H1 (cell line): ENCODE measurements around the gene GSG1L. TPM values are rescaled to one million over a fixed set of nuclear protein-coding genes. Genes with fewer than 3 reads are reported as not detected.

Experiments used
- CTCF ChIA-PET: fragments of 300-600 bp; sonication (Branson Sonifier 250); formaldehyde crosslinking; loops from one replicate; lab custom pipeline; 2021; ENCODE audit not compliant: partially characterized antibody; lab: Charles Lee
- POLR2A ChIA-PET: fragments of 300-600 bp; sonication (Branson Sonifier 250); formaldehyde crosslinking; loops from one replicate; lab custom pipeline; 2021; ENCODE audit warnings: inconsistent platforms; ENCODE audit not compliant: partially characterized antibody; lab: Charles Lee
- DNase-seq, 2 experiments: peaks; one replicate each; pipeline versions ENCODE4 v3.0.0 to v3.0.0-alpha.2; 2010 to 2022; ENCODE audit warnings: low spot score in 2 of 2, low read depth in 1 of 2, mixed read lengths in 1 of 2
- FAIRE-seq: peaks from 2 replicates; lab custom pipeline; 2011; peaks lifted over from hg19 to GRCh38; lab: Jason Lieb, UNC
- H2AFZ ChIP-seq: 2 replicates; pipeline ENCODE4 v1.8.1; 2012; ENCODE audit warnings: low read length, inconsistent platforms
- H2AK5ac ChIP-seq: 2 replicates; pipeline ENCODE4 v1.6.1; 2013; ENCODE audit warnings: low read depth, low read length
- H2BK120ac ChIP-seq: replicated peaks from 2 replicates; pipeline ENCODE3; 2013; ENCODE audit warnings: low read depth, low read length, inconsistent platforms
- H2BK12ac ChIP-seq: 2 replicates; pipeline ENCODE4 v1.6.1; 2013; ENCODE audit warnings: low read depth, low read length
- H2BK15ac ChIP-seq: 2 replicates; pipeline ENCODE4 v1.6.1; 2013; ENCODE audit warnings: low read length
- H2BK20ac ChIP-seq: 2 replicates; pipeline ENCODE4 v1.6.1; 2013; ENCODE audit warnings: low read length
- H2BK5ac ChIP-seq: 2 replicates; pipeline ENCODE4 v1.6.1; 2013; ENCODE audit warnings: low read depth, low read length
- H3K14ac ChIP-seq: 2 replicates; pipeline ENCODE4 v1.6.1; 2013; ENCODE audit warnings: inconsistent platforms; ENCODE audit not compliant: insufficient read length
- H3K18ac ChIP-seq: 2 replicates; pipeline ENCODE4 v1.6.1; 2013; ENCODE audit warnings: low read length; ENCODE audit errors: extremely low read depth
- H3K23ac ChIP-seq: 2 replicates; pipeline ENCODE4 v1.6.1; 2013; ENCODE audit warnings: inconsistent platforms; ENCODE audit not compliant: insufficient read length
- H3K23me2 ChIP-seq: 2 replicates; pipeline ENCODE4 v1.6.1; 2013; ENCODE audit warnings: low read depth, low read length
- H3K27ac ChIP-seq: 2 replicates; pipeline ENCODE4 v1.6.1; 2011; ENCODE audit warnings: low read depth, low read length, inconsistent platforms
- H3K27me3 ChIP-seq, 4 experiments: replicated peaks in 1 of 4; 1 replicate in 1 of 4; 2 replicates in 3 of 4; pipeline versions ENCODE4 v1.6.1 to v1.8.1; 2011 to 2013; ENCODE audit warnings: low read length in 3 of 4, mild to moderate bottlenecking in 3 of 4, inconsistent platforms in 2 of 4, mixed read lengths in 2 of 4, moderate library complexity in 1 of 4; ENCODE audit not compliant: control insufficient read depth in 3 of 4, insufficient read depth in 3 of 4; ENCODE audit errors: extremely low read depth in 1 of 4
- H3K36me3 ChIP-seq, 4 experiments: 2 replicates each; pipeline versions ENCODE4 v1.6.1 to v1.8.1; 2011 to 2013; ENCODE audit warnings: mild to moderate bottlenecking in 4 of 4, low read length in 3 of 4, moderate library complexity in 2 of 4, control low read depth in 1 of 4, inconsistent platforms in 1 of 4; ENCODE audit not compliant: insufficient read depth in 4 of 4, control insufficient read depth in 2 of 4
- H3K4ac ChIP-seq: replicated peaks from 2 replicates; pipeline ENCODE3; 2013; ENCODE audit warnings: low read length, low read depth, mixed read lengths, inconsistent platforms; ENCODE audit not compliant: insufficient read length
- H3K4me1 ChIP-seq, 4 experiments: replicated peaks in 1 of 4; 1 replicate in 1 of 4; 2 replicates in 3 of 4; pipeline versions ENCODE4 v1.6.1 to v1.8.1; 2011 to 2013; ENCODE audit warnings: low read length in 3 of 4, inconsistent platforms in 2 of 4, mixed read lengths in 1 of 4; ENCODE audit not compliant: insufficient read depth in 4 of 4, control insufficient read depth in 3 of 4
- H3K4me2 ChIP-seq, 2 experiments: 2 replicates each; pipeline versions ENCODE4 v1.6.1 to v1.8.1; 2011 to 2013; ENCODE audit warnings: low read depth in 2 of 2, low read length in 2 of 2, control low read depth in 1 of 2, inconsistent platforms in 1 of 2, mild to moderate bottlenecking in 1 of 2; ENCODE audit not compliant: insufficient read depth in 1 of 2
- H3K4me3 ChIP-seq, 4 experiments: fragments of 200-600, 300-600 bp in 1 of 4; sonication (generic), shearing (Covaris generic), sonication (Bioruptor Twin) in 1 of 4; 2 replicates each; pipeline versions ENCODE4 v1.5.1 to v1.8.1; 2011 to 2016; ENCODE audit warnings: low read length in 4 of 4, low read depth in 3 of 4, control low read depth in 2 of 4, inconsistent platforms in 2 of 4, mild to moderate bottlenecking in 2 of 4, mixed read lengths in 1 of 4, moderate library complexity in 1 of 4; ENCODE audit not compliant: insufficient read depth in 2 of 4; ENCODE audit errors: extremely low read depth in 1 of 4
- H3K56ac ChIP-seq: replicated peaks from 2 replicates; pipeline ENCODE3; 2013; ENCODE audit warnings: low read depth, mild to moderate bottlenecking, mixed read lengths, low read length, inconsistent platforms; ENCODE audit not compliant: insufficient read length
- H3K79me1 ChIP-seq: 2 replicates; pipeline ENCODE4 v1.6.1; 2013; ENCODE audit warnings: low read depth, low read length, control low read depth
- H3K79me2 ChIP-seq, 2 experiments: 2 replicates each; pipeline versions ENCODE4 v1.6.1 to v1.8.1; 2012 to 2013; ENCODE audit warnings: low read length in 2 of 2, mild to moderate bottlenecking in 2 of 2, inconsistent platforms in 1 of 2; ENCODE audit not compliant: insufficient read depth in 2 of 2, control insufficient read depth in 1 of 2
- H3K9ac ChIP-seq, 4 experiments: replicated peaks in 1 of 4; 1 replicate in 1 of 4; 2 replicates in 3 of 4; pipeline versions ENCODE4 v1.6.1 to v1.8.1; 2011 to 2013; ENCODE audit warnings: low read depth in 3 of 4, low read length in 3 of 4, control low read depth in 2 of 4, mild to moderate bottlenecking in 2 of 4, moderate library complexity in 2 of 4, inconsistent platforms in 1 of 4; ENCODE audit errors: extremely low read depth in 1 of 4
- H3K9me3 ChIP-seq, 2 experiments: 2 replicates each; pipeline versions ENCODE4 v1.6.1 to v1.8.1; 2012 to 2013; ENCODE audit warnings: mild to moderate bottlenecking in 2 of 2, moderate library complexity in 2 of 2, control low read depth in 1 of 2, inconsistent platforms in 1 of 2, low read depth in 1 of 2, low read length in 1 of 2, mixed read lengths in 1 of 2; ENCODE audit not compliant: insufficient read depth in 2 of 2
- H4K20me1 ChIP-seq, 2 experiments: replicated peaks in 1 of 2; 2 replicates each; pipeline versions ENCODE3 to v1.8.1; 2011 to 2013; ENCODE audit warnings: inconsistent platforms in 2 of 2, low read length in 2 of 2, mild to moderate bottlenecking in 1 of 2; ENCODE audit not compliant: insufficient read depth in 2 of 2, control insufficient read depth in 1 of 2
- H4K5ac ChIP-seq: 2 replicates; pipeline ENCODE4 v1.6.1; 2013; ENCODE audit warnings: low read length, low read depth, mixed read lengths, inconsistent platforms; ENCODE audit not compliant: insufficient read length
- H4K8ac ChIP-seq: 2 replicates; pipeline ENCODE4 v1.8.0; 2013; ENCODE audit warnings: mild to moderate bottlenecking, moderate library complexity, low read length, inconsistent platforms; ENCODE audit not compliant: insufficient read depth; ENCODE audit errors: extremely low read depth
- H4K91ac ChIP-seq: replicated peaks from 2 replicates; pipeline ENCODE3; 2013; ENCODE audit warnings: low read length, mixed read lengths, inconsistent platforms; ENCODE audit not compliant: insufficient read length
- BCL11A ChIP-seq, 2 experiments: IDR thresholded peaks; one replicate each; pipeline ENCODE4 v1.6.1; 2011; ENCODE audit warnings: low read depth in 2 of 2, low read length in 2 of 2, mild to moderate bottlenecking in 2 of 2
- CREB1 ChIP-seq: IDR thresholded peaks from 2 replicates; pipeline ENCODE4 v1.6.1; 2012; ENCODE audit warnings: inconsistent platforms
- HDAC6 ChIP-seq: IDR thresholded peaks from one replicate; pipeline ENCODE4 v1.7.1; 2012; ENCODE audit warnings: low read depth, mild to moderate bottlenecking, inconsistent platforms, low read length, moderate library complexity
- KDM1A ChIP-seq: fragments of 200-600, 300-600 bp; sonication (generic); IDR thresholded peaks from 2 replicates; pipeline ENCODE4 v1.7.1; 2016; ENCODE audit warnings: mild to moderate bottlenecking, low read length, borderline replicate concordance
- POLR2A ChIP-seq, 2 experiments: IDR thresholded peaks; 1 replicate in 1 of 2; 2 replicates in 1 of 2; pipeline ENCODE4 v1.6.1; 2011; ENCODE audit warnings: low read depth in 2 of 2, low read length in 2 of 2, mild to moderate bottlenecking in 2 of 2; ENCODE audit errors: control extremely low read depth in 1 of 2
- TCF12 ChIP-seq: IDR thresholded peaks from 2 replicates; pipeline ENCODE4 v1.6.1; 2011; ENCODE audit warnings: low read depth, mild to moderate bottlenecking, low read length
- YY1 ChIP-seq: IDR thresholded peaks from 2 replicates; pipeline ENCODE4 v1.6.1; 2011; ENCODE audit warnings: low read depth, mild to moderate bottlenecking, low read length
- WGBS, 2 experiments: shearing (Covaris generic) in 1 of 2; methylation state at CpG; one replicate each; pipeline versions ENCODE4 v1.1.6 to v1.1.7; 2013 to 2015; ENCODE audit warnings: low lambda C conversion rate in 2 of 2, mixed read lengths in 2 of 2, inconsistent platforms in 1 of 2, low coverage in 1 of 2, missing lambda C conversion rate in 1 of 2; ENCODE audit not compliant: insufficient replicate concordance in 2 of 2, insufficient coverage in 1 of 2, insufficient read length in 1 of 2; ENCODE audit errors: extremely low coverage in 1 of 2, missing lambda C conversion rate in 1 of 2; 5-methylcytosine and 5-hydroxymethylcytosine counted together
- polyA plus RNA-seq, 7 experiments: library from polyadenylated mRNA; depleted of rRNA in 3 of 7; stranded (reverse) in 5 of 7; unstranded in 2 of 7; fragments of >200 nt in 5 of 7; fragments of 200-250 nt in 2 of 7; gene quantifications; 1 replicate in 5 of 7; 2 replicates in 1 of 7; 4 replicates in 1 of 7; pipeline versions ENCODE4 v1.2.1 to v1.2.3, GENCODE V29; 2011 to 2013; ENCODE audit warnings: missing spikeins in 2 of 7, mixed read lengths in 2 of 7
- total RNA-seq: library from RNA; stranded (reverse); fragmentation: NEBNext Ultra II Directional; extraction: Animal tissue kit (Norgen Biotek cat#: 25700); gene quantifications from 2 replicates; pipeline ENCODE4 v1.2.1, GENCODE V29; 2021

The GSG1L gene
- total and polyA plus RNA-seq, 2 of the 8 experiments (the other 6 are each of a cell fraction or from before 2014, with no cell fraction given), result 0.71 to 1.1 TPM

DNA sequence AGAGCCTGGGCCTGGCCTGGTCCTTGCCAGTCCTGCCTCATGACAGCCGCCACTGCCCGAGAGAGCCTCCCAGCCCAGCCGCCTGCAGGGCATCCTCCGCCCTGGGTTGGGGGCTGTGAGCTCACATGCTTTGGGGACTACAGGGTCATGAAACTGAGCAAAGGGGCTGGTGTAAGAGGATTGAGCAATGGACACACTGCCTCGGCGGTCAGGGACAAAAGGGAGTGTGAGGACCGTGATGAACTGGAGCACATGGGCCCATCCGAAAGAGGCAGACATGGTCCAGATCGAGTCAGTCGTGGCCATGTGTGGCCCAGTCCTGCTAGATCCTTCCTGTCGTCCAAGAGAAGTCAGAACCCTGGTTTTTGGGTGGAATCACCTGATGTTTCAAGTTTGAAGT, 52.3 kb downstream of the GSG1L start:
- FAIRE-seq, result no peak
- 84% methylated on average over 11 of the region's 11 CpGs; no CpG with 5 or more reads in 1 of the 2 experiments for WGBS, 2 experiments

More for the DNA sequence above, 52.3 kb downstream of the GSG1L start:
- H2BK15ac ChIP-seq, result no peak overlapping the region
- H2BK12ac ChIP-seq, result no peak overlapping the region
- no peak overlapping the region for H3K9ac ChIP-seq
- H3K18ac ChIP-seq, result no peak overlapping the region
- DNase-seq, result no peak
- H3K4me3 ChIP-seq, result no peak overlapping the region
- H2BK120ac ChIP-seq, result no peak overlapping the region
- no peaks in the 10 kb centered on the region for H4K20me1 ChIP-seq
- H3K4me2 ChIP-seq, result no peak overlapping the region
- no peaks in the 10 kb centered on the region for H3K79me2 ChIP-seq
- CTCF ChIA-PET, result interaction anchor here (0.5 to 1.5 kb wide), 3 partner anchors 21 to 176 kb away, joined by 3 to 4 read pairs (median 3); no protein-coding TSS in a partner anchor
- POLR2A ChIA-PET, result no interaction called here
- H3K56ac ChIP-seq, result no peak overlapping the region
- H3K4ac ChIP-seq, result no peak overlapping the region
- no peak overlapping the region for H3K23ac ChIP-seq
- no peak for TF ChIP-seq KDM1A
- no peak for TF ChIP-seq TCF12
- TF ChIP-seq POLR2A (IDR thresholded peaks at IDR 0.05; ENCODE audit: control extremely low read depth in 1 of 2, low read depth in 2 of 2, low read length in 2 of 2), result no peak
- no peak for TF ChIP-seq HDAC6
- TF ChIP-seq CREB1, result no peak
- no peak for TF ChIP-seq BCL11A (IDR thresholded peaks at IDR 0.05; ENCODE audit: low read depth in 2 of 2, low read length in 2 of 2)
- TF ChIP-seq YY1, result no peak
- TF ChIP-seq, all 59 proteins: peak for 0
- no peaks in the 10 kb centered on the region for H3K36me3 ChIP-seq
- no peak overlapping the region for H3K27ac ChIP-seq
- H3K4me1 ChIP-seq, result no peaks in the 10 kb centered on the region; a peak in 1 of 7 replicates
- no peak overlapping the region for H2BK5ac ChIP-seq
- H4K8ac ChIP-seq, result no peak overlapping the region; the same call in 1 of the 2 replicates
- no peaks in the 10 kb centered on the region for H3K79me1 ChIP-seq
- H2AFZ ChIP-seq, result 0 out of 2 replicates have a peak overlapping the region, but pooled peaks have one; percentile 62
- H4K91ac ChIP-seq, result no peak overlapping the region
- no peak overlapping the region for H3K14ac ChIP-seq
- H3K27me3 ChIP-seq, result no peaks in the 10 kb centered on the region; a peak in 2 of 7 replicates
- H2BK20ac ChIP-seq, result no peak overlapping the region
- no peak overlapping the region for H2AK5ac ChIP-seq
- no peaks in the 10 kb centered on the region for H3K23me2 ChIP-seq
- no peaks in the 10 kb centered on the region for H3K9me3 ChIP-seq
- H4K5ac ChIP-seq, result no peak overlapping the region
